Fibroblast of the aortic adventitia (primary cell): ENCODE results near the gene PLEKHH2. TPM values are rescaled to one million over a fixed set of nuclear protein-coding genes. Genes with fewer than 3 reads are reported as not detected.

Experiments
- DNase-seq: peaks from one replicate; pipeline ENCODE4 v3.0.0-alpha.2; 2010; ENCODE audit warnings: low read depth
- H3K4me3 ChIP-seq: 2 replicates; pipeline ENCODE4 v1.5.1; 2011; ENCODE audit warnings: low read depth, mild to moderate bottlenecking, control low read depth, low read length, moderate library complexity
- small RNA-seq: library from RNA; depleted of rRNA; stranded (forward); fragments of <200 nt; gene quantifications from one replicate; pipeline ENCODE3, GENCODE V24; 2012
- total RNA-seq: library from RNA; depleted of rRNA; stranded (reverse); fragments of >200 nt; gene quantifications from 2 replicates; pipeline ENCODE4 v1.2.3, GENCODE V29; 2012; ENCODE audit warnings: low replicate concordance
- TF ChIP-seq, protein P1 (sequence below): IDR thresholded peaks from 2 replicates; pipeline ENCODE4 v1.5.1; 2011; ENCODE audit warnings: mild to moderate bottlenecking, low read length, control low read depth, inconsistent platforms; ENCODE audit not compliant: insufficient read depth

Gene PLEKHH2
- total RNA-seq, 1 donor, result 5.4 TPM

DNA sequence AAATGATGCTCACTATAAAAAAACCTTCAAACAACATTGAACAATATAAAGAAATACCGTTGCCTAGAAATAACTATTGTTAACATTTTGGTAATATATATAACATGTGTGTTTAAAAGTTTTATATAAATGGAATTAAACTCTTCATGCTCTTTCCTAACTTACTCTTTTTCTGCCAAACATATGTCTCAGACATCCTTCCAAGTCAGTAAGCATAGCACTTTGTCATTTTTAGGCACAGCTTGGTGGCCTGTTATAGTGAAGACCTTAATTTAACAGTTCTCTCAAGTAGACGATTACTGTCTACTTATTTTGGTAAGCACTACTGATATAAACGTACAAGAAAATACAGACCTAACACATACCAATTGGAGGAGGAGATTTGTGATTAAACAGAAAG is 177.7 kb downstream of the PLEKHH2 start:
- DNase-seq, result no peak
- TF ChIP-seq, protein P1, sequence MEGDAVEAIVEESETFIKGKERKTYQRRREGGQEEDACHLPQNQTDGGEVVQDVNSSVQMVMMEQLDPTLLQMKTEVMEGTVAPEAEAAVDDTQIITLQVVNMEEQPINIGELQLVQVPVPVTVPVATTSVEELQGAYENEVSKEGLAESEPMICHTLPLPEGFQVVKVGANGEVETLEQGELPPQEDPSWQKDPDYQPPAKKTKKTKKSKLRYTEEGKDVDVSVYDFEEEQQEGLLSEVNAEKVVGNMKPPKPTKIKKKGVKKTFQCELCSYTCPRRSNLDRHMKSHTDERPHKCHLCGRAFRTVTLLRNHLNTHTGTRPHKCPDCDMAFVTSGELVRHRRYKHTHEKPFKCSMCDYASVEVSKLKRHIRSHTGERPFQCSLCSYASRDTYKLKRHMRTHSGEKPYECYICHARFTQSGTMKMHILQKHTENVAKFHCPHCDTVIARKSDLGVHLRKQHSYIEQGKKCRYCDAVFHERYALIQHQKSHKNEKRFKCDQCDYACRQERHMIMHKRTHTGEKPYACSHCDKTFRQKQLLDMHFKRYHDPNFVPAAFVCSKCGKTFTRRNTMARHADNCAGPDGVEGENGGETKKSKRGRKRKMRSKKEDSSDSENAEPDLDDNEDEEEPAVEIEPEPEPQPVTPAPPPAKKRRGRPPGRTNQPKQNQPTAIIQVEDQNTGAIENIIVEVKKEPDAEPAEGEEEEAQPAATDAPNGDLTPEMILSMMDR, result no peak
- H3K4me3 ChIP-seq, result no peak overlapping the region

Small RNA genes lying within 50 kb of the gene (small RNA-seq; reads per million reads assigned to genes)
- gene RF00019, result not detected
- not detected for gene RN7SKP66

Other genes with a start within 250 kb of the PLEKHH2 start
- gene THADA, start 41.2 kb upstream of the PLEKHH2 start, total RNA-seq, result 34.6 and 54.9 TPM in 2 replicates
- gene C1GALT1C1L, start 39.2 kb downstream of the PLEKHH2 start, total RNA-seq, result 0.16 and 0.36 TPM in 2 replicates
- 27.4 and 44.0 TPM in 2 replicates for gene DYNC2LI1, start 136.8 kb downstream of the PLEKHH2 start, total RNA-seq
- gene ABCG5, start 201.6 kb downstream of the PLEKHH2 start, total RNA-seq, result not detected in 2 replicates
- gene ABCG8, start 201.7 kb downstream of the PLEKHH2 start, total RNA-seq, result not detected in 2 replicates